ENCODE measurements around the gene ZNF44.

ZNF44 gene

DNA sequence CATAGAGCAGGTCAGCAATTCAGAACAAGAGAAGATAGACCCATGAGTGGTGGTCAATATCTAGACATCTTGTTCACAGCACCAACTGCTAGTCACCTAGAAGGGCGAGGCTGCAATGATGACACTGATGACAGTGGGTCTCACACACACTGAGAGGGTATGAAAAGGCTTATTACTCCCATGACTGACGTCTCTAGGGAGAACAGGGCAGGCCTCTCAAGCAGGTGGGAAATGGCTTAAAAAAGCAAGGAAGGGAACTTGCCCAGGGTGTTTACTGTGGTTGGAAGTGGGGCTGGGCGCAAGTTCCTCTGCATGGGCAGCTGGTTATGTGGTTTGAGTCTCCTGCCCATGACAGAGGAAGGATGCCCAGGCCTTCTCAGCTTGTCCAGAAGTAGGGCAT, 33.8 kb downstream of the ZNF44 start:
- no peak for DNase-seq

DNA sequence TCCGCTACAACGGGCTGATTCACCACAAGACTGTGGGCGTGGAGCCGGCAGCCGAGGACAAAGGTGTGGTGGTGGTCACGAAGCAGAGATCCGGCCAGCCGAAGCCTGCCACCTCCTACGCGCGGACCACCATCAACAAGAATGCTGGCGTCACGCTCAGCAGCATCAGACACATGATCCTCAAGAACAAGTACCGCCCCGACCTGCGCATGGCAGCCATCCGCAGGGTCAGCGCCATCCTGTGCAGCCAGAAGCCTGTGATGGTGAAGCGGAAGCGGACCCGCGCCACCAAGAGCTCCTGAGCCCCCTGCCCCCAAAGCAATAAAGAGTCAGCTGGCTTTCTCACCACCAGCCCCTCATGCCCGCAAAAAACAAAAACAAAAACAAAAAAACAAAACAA, 34.4 kb downstream of the ZNF44 start:
- no peak for DNase-seq

DNA sequence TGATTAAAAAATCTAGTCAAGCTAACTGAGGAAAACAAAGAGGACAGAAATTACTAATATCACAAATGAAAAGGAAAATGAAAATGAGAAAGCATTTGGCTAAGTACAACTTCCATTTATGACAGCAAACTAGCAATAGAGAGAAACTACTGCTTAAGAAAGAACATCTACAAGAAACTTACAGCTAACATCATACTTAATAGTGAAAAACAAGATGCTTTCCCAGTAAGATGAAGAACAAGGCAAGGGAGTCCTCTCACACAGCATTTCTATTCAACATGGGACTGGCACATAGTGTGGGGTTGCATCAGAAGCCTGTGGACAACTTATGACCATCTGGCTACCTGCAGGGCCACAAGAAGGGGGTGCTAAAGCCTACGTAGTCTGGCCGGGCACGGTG, 39.3 kb downstream of the ZNF44 start:
- DNase-seq, result no peak

DNA sequence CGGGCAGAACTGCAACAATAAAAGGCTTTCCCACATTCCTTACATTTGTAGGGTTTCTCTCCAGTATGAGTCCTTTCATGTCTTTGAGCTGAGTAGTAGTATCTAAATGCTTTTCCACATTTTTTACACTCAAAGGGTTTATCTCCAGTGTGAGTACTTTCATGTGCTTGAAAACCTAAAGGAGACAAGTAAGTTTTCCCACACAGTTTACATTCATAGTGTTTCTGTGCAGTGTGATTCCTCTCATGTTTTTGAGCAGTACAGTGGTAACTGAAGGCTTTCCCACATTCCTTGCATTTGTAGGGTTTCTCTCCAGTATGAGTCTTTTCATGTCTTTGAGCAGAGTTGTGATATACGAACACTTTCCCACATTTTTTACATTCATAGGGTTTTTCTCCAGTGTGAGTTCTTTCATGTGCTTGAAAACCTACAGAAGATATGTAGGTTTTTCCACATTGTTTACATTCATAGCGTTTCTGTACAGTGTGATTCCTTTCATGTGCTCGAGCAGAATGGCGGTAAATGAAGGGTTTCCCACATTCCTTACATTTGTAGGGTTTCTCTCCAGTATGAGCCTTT, 47.0 kb downstream of the ZNF44 start:
- no peak for DNase-seq

DNA sequence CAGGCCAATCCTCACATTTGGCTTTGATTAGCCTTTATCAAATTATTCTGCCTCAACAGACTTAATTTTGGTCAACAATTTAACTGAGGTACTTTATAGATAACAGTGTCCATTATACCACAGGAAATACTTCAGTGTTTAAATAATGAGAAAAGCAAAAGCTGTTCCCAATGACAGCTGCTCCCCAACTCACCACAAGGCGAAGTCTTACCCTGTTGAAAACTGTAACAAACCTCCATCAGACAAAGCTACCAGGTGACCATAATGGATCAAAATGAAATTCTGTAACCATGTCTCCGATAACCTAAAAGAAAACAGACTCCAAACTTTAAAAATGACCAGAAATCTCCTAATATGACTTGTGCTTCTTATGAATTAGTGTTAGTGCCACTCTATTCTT, 50.3 kb downstream of the ZNF44 start:
- DNase-seq, result no peak

DNA sequence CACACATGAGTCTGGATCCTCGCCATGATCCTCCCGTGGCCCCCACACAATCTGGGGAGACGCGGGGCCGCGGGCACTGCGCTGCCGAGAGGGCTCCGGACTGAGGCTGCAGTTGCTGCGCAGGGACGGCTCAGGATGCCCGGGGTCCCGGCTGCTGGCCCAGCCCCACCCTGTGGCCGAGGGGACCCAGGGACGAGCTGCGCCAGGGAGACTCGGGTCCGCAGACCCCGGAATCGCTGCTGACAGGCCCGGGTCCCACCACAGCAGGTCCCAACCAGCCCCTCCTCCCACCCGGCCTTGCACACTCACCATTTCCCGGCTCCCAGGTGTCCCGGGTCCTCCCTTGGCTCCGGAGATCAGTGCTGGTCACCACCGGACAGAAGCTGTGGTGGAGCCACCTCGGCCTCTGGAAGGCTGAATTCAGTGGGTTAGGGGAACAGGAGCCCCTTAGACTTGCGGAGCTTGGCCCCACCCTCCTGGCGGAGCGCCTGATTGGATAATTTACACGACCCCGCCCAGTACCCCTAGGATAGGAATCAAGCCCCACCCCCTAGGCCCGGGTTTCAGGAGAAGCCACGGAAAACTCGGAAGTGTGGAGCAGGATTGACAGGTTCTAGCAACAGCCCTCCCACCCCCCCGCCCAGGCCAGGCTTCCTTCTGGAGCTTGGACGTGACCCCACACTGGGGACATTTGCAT, 57.4 kb downstream of the ZNF44 start:
- no peak for DNase-seq

DNA sequence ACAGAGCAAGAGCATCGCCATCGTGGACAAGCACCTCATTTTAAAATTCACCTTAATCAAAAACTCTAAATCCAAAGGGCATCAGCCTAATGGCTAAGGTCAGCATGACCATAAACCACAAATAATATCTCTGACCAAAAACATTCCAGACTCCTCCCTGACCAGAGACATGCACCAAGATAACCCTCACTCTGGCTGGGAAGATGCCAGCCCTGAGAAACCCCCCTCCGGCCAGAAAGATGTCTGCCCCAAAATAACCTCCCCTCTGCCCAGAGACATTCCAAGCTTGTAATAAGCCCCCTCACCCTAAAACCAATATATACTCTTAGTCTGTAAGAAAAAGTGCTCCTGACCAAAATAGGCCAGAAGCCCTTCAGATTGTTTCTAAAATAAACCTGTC, 61.7 kb downstream of the ZNF44 start:
- DNase-seq, result no peak

DNA sequence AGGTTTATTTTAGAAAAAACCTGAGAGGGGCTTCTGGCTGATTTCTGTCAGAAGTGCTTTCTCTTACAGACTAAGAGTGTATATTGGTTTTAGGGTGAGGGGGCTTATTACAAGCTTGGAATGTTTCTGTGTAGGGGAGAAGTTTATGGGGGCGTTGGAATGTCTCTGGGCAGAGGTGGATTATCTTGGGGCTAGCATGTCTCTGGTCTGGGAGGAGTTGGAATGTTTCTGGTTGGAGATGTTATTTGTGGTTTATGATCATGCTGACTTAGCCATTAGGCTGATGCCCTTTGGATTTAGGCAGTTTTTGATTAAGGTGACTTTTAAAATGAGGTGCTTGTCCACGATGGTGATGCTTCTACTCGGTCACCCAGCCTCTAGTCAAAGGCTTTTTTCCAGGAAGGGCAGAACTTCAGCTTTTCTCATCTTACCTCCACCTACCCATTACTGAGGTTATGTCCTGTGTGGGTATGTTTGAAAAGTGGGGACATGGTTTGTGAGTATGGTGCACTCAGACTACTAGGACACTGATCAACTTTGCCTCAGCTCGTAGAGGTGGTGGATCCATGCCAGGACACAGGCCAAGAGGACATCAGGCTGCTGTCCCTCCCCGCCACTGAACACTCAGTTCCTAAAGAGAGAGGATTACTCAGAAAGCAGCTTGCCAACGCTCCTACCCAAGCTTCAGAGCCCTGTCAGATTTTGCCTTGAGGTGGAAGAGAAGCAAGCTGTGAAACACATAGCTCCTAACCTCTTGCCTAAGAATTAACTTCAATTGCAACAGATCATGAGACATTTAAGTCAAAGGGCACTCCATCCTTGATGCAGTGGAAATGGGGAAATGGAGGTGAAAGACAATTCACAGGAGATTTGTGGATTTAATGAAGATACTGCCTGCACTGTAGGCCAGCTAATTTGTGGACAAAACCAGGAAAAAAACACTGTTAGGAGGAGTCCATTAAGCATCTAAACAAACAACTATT, 63.6 kb downstream of the ZNF44 start:
- DNase-seq, result no peak

DNA sequence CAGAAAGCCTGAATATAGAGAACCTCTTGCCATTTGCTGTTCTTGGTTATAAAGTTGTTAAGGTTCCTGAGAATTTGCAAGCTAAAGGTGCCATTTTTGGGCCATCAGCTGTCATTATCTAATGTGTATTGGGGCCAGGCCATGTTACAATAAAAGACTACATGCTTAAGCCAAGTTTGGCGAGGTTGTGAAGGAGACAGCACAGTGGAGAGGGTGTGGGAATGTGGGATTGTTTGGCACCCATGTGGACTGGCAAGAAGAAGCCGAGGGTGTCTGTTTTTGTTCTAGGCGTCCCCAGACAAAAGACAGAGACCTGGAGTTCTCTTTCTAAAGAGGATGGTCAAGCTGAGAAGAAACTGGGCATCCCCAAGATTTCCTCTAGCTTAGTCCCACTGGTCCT, 64.7 kb downstream of the ZNF44 start:
- no peak for DNase-seq

DNA sequence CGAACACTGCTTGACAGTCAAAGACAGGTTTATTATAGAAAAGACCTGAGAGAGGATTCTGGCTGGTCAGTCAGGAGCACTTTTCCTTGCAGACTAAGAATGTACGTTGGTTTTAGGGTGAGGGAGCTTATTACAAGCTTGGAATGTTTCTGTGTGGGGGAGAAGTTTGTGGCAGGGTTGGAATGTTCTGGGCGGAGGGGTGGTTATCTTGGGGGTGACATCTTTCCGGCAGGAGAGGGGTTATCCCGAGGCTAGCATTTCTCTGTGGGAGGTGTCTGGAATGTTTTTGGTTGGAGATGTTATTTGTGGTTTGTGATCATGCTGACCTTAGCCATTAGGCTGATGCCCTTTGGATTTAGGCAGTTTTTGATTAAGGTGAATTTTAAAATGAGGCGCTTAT, 70.0 kb downstream of the ZNF44 start:
- DNase-seq, result no peak

DNA sequence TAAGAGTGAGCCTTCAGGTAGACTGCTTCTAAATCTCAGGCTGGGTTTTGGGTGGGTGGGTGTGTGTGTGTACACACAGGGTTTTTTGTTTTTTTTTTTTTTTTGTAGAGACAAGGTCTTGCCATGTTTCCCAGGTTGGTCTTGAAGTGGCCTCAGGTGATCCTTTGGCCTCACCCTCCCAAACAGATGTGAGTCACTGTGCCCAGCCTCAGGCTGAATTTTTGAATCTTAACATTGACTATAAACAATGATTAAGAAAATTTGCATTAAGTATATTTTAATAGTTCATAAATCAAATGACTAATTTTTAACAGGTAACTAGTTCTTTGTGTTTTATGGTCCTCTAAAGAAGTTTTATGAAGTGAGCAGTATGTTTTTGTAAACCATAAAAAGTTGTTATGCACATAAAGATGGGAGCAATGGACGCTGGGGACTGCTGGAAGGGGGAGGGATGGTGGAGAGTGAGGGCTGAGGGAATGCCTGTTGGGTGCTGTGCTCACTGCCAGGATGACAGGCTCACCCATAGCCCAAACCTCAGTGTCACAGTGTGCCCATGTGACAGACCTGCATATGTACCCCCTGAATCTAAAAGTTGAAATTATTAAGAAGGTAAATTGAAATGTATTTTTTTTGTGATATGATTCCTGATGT, 71.6 kb downstream of the ZNF44 start:
- no peak for DNase-seq
